Neural cell (in vitro differentiated cells): Measurements from ENCODE around the gene IRX4.

Experiments used
- EP300 ChIP-seq: fragments of 450-650 bp; conservative IDR thresholded peaks from 2 replicates; pipeline ENCODE4 v1.6.1; 2014; ENCODE audit warnings: antibody characterized with exemption, mild to moderate bottlenecking, moderate library complexity; ENCODE audit not compliant: poor library complexity, severe bottlenecking
- EZH2 ChIP-seq: fragments of 200-600, 300-800 bp; shearing (Covaris generic), sonication (generic); IDR thresholded peaks from 2 replicates; pipeline ENCODE4 v1.6.1; 2014; ENCODE audit warnings: antibody characterized with exemption, low read length, borderline replicate concordance, mild to moderate bottlenecking; ENCODE audit not compliant: insufficient read depth, poor library complexity, severe bottlenecking
- MXI1 ChIP-seq: fragments of 450-650 bp; conservative IDR thresholded peaks from 2 replicates; pipeline ENCODE4 v1.6.1; 2014; ENCODE audit warnings: antibody characterized with exemption, mild to moderate bottlenecking; ENCODE audit not compliant: poor library complexity, severe bottlenecking
- POLR2AphosphoS5 ChIP-seq: IDR thresholded peaks from 2 replicates; pipeline ENCODE4 v1.6.1; 2012
- RAD21 ChIP-seq: fragments of 450-650 bp; conservative IDR thresholded peaks from 2 replicates; pipeline ENCODE4 v1.6.1; 2014; ENCODE audit warnings: antibody characterized with exemption, mild to moderate bottlenecking, moderate library complexity
- SMC3 ChIP-seq: fragments of 450-650 bp; conservative IDR thresholded peaks from 2 replicates; pipeline ENCODE4 v1.6.1; 2014; ENCODE audit warnings: antibody characterized with exemption, mild to moderate bottlenecking, moderate library complexity; ENCODE audit not compliant: poor library complexity
- TAF1 ChIP-seq: IDR thresholded peaks from 2 replicates; pipeline ENCODE4 v1.6.1; 2012; ENCODE audit warnings: low read depth
- TF ChIP-seq, protein P1 (sequence below): fragments of 450-650 bp; IDR thresholded peaks from 2 replicates; pipeline ENCODE4 v1.5.1; 2014; ENCODE audit warnings: antibody characterized with exemption, mild to moderate bottlenecking, moderate library complexity; ENCODE audit not compliant: poor library complexity, severe bottlenecking
- TF ChIP-seq, protein P2 (sequence below): IDR thresholded peaks from 2 replicates; pipeline ENCODE4 v1.6.1; 2012; ENCODE audit warnings: borderline replicate concordance

DNA sequence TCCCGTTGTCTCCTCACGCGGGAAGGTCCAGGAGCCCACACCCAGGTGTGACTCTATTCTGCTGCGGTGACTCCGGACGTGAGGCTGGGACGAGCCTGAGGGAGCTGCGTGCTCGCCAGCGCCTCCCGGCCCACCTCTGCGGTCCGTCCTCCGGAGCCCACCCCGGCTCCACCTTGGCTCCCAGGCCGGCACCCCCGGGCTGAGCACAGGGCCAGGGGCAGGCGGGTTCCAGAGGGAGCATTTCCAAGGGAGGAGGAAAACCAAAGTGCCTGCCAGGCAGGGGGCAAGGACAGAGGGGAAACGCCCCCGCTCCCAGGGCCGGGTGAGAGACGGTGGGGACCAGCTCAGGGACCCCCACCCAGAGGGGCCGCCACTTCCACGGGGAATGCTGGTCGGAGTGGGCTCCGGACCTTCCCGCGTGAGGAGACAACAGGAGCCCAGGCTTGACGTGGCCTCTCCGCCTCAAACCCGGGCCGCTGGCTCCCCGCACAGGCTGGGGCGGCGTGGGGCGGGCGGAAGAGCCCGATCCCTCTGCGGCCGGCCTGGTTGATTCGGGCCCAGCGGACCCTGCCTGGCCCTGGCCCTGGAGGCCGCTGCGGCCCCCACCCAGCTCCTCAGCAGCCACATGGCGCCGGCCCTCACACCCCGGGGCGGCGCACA is 26.0 kb downstream of the IRX4 start:
- TF ChIP-seq, protein P1, sequence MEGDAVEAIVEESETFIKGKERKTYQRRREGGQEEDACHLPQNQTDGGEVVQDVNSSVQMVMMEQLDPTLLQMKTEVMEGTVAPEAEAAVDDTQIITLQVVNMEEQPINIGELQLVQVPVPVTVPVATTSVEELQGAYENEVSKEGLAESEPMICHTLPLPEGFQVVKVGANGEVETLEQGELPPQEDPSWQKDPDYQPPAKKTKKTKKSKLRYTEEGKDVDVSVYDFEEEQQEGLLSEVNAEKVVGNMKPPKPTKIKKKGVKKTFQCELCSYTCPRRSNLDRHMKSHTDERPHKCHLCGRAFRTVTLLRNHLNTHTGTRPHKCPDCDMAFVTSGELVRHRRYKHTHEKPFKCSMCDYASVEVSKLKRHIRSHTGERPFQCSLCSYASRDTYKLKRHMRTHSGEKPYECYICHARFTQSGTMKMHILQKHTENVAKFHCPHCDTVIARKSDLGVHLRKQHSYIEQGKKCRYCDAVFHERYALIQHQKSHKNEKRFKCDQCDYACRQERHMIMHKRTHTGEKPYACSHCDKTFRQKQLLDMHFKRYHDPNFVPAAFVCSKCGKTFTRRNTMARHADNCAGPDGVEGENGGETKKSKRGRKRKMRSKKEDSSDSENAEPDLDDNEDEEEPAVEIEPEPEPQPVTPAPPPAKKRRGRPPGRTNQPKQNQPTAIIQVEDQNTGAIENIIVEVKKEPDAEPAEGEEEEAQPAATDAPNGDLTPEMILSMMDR = no peak
- TF ChIP-seq, protein P2, sequence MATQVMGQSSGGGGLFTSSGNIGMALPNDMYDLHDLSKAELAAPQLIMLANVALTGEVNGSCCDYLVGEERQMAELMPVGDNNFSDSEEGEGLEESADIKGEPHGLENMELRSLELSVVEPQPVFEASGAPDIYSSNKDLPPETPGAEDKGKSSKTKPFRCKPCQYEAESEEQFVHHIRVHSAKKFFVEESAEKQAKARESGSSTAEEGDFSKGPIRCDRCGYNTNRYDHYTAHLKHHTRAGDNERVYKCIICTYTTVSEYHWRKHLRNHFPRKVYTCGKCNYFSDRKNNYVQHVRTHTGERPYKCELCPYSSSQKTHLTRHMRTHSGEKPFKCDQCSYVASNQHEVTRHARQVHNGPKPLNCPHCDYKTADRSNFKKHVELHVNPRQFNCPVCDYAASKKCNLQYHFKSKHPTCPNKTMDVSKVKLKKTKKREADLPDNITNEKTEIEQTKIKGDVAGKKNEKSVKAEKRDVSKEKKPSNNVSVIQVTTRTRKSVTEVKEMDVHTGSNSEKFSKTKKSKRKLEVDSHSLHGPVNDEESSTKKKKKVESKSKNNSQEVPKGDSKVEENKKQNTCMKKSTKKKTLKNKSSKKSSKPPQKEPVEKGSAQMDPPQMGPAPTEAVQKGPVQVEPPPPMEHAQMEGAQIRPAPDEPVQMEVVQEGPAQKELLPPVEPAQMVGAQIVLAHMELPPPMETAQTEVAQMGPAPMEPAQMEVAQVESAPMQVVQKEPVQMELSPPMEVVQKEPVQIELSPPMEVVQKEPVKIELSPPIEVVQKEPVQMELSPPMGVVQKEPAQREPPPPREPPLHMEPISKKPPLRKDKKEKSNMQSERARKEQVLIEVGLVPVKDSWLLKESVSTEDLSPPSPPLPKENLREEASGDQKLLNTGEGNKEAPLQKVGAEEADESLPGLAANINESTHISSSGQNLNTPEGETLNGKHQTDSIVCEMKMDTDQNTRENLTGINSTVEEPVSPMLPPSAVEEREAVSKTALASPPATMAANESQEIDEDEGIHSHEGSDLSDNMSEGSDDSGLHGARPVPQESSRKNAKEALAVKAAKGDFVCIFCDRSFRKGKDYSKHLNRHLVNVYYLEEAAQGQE = no peak
- TF ChIP-seq POLR2AphosphoS5 (no peak), TAF1 (no peak), SMC3 (no peak), EZH2 (no peak), EP300 (no peak), MXI1 (no peak), RAD21 (no peak)
